ENCODE measurements around the gene GRIN2A. TPM values are rescaled to one million over a fixed set of nuclear protein-coding genes. Genes with fewer than 3 reads are reported as not detected.

The GRIN2A gene
- total RNA-seq, 1 donor from 2014 or later: not detected

DNA sequence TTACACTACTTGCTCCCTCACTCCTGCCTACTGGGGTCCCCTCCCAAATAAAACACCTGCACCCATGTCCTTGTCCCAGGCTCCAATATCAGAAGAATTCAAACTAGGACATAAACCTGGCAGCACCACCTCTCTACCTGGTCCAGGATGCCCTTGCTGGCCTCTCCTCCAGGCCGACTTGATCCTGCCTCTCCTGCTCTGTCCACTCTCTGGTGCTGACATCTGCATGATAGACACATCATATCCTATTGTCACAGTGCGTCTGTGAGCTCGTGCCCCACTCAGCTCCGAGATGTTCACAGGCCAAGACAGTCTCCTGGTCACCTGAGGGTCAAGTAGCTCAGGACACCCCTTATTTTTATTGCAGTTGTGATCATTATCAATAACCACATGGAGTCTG lies 31.5 kb upstream of the GRIN2A start:
- Mint-ChIP-seq H3K27me3 (ENCODE audit: low read depth) (peaks cover 2% of the 10 kb centered on the region), H3K27ac (ENCODE audit: unreplicated experiment) (no peak overlapping the region), H3K36me3 (ENCODE audit: low read depth) (no peaks in the 10 kb centered on the region), H3K9me3 (ENCODE audit: low read depth) (no peaks in the 10 kb centered on the region), H3K4me1 (ENCODE audit: low read depth) (no peaks in the 10 kb centered on the region), H3K4me3 (ENCODE audit: unreplicated experiment) (no peak overlapping the region)
- TF ChIP-seq, protein P1, sequence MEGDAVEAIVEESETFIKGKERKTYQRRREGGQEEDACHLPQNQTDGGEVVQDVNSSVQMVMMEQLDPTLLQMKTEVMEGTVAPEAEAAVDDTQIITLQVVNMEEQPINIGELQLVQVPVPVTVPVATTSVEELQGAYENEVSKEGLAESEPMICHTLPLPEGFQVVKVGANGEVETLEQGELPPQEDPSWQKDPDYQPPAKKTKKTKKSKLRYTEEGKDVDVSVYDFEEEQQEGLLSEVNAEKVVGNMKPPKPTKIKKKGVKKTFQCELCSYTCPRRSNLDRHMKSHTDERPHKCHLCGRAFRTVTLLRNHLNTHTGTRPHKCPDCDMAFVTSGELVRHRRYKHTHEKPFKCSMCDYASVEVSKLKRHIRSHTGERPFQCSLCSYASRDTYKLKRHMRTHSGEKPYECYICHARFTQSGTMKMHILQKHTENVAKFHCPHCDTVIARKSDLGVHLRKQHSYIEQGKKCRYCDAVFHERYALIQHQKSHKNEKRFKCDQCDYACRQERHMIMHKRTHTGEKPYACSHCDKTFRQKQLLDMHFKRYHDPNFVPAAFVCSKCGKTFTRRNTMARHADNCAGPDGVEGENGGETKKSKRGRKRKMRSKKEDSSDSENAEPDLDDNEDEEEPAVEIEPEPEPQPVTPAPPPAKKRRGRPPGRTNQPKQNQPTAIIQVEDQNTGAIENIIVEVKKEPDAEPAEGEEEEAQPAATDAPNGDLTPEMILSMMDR (IDR thresholded peaks at IDR 0.05): no peak
- no peak for DNase-seq (ENCODE audit: low spot score)

DNA sequence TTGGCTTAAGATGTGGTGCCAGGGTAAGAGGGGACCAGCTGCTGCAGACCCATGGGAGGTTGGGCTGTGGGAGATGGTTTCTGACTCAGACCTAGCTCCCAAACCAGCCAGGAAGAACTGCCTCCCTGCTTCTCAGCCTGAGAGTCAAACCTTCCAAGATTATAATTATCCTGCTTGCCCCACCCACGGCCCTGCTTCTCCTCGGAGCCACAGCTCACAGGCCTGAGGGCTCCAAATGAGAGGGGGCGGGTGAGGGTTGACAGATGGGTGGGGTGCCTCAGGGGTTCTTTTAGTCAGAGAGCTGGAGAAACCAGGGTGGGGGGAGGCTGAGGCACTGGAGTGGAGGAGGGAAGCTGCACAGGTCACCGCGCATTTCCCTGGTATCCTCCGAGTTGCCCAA lies 28.7 kb upstream of the GRIN2A start:
- Mint-ChIP-seq H3K4me3 (ENCODE audit: unreplicated experiment) (no peak overlapping the region), H3K27me3 (ENCODE audit: low read depth) (peaks cover 2% of the 10 kb centered on the region), H3K4me1 (ENCODE audit: low read depth) (no peaks in the 10 kb centered on the region), H3K9me3 (ENCODE audit: low read depth) (peaks cover 13% of the 10 kb centered on the region), H3K27ac (ENCODE audit: unreplicated experiment) (no peak overlapping the region), H3K36me3 (ENCODE audit: low read depth) (no peaks in the 10 kb centered on the region)
- no peak for DNase-seq (ENCODE audit: low spot score)
- TF ChIP-seq, protein P1 (IDR thresholded peaks at IDR 0.05): no peak

DNA sequence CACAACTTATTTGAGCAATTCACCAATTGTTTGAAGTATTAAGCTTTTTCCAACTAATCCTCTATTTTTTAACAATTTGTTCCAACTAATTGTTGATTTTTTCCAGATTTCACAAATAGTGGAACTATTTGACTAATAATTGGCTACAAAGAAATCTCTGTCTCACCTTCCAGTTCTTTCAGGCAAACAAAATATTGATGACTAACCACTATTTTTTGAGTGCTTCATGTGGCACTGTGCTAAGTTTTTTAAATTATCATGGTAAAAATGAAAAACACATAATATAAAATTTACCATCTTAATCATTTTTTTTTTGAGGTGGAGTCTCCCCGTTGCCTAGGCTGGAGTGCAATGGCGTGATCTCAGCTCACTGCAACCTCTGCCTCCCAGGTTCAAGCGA lies 24.6 kb upstream of the GRIN2A start:
- DNase-seq (ENCODE audit: low spot score): no peak
- H3K4me3 Mint-ChIP-seq (ENCODE audit: unreplicated experiment): no peak overlapping the region
- no peak overlapping the region for H3K27ac Mint-ChIP-seq (ENCODE audit: unreplicated experiment)
- no peaks in the 10 kb centered on the region for H3K36me3 Mint-ChIP-seq (ENCODE audit: low read depth)
- peaks cover 2% of the 10 kb centered on the region for H3K27me3 Mint-ChIP-seq (ENCODE audit: low read depth)
- H3K9me3 Mint-ChIP-seq (ENCODE audit: low read depth): peaks cover 31% of the 10 kb centered on the region
- H3K4me1 Mint-ChIP-seq (ENCODE audit: low read depth): no peaks in the 10 kb centered on the region
- TF ChIP-seq, protein P1 (IDR thresholded peaks at IDR 0.05): no peak

DNA sequence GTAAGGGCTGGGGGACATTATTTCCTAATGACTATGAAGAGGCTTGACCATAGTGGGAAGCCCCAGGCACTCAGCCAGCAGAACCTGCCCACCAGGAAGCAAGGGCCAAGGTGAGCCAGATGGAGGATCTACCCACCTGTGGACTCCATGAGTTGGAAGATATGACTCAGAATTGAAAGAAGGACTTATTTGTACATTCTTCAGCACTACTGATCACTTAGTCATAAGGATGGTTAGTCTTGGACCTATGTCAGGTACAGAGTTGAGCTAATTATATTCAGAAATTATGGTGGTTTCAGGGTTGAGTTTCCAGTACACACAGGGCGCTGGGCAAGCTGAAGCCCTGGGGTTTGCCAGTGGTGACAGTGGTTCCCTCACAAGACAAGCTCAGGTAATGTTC lies 24.0 kb upstream of the GRIN2A start:
- peaks cover 2% of the 10 kb centered on the region for H3K27me3 Mint-ChIP-seq (ENCODE audit: low read depth)
- no peaks in the 10 kb centered on the region for H3K4me1 Mint-ChIP-seq (ENCODE audit: low read depth)
- no peak overlapping the region for H3K4me3 Mint-ChIP-seq (ENCODE audit: unreplicated experiment)
- no peak overlapping the region for H3K27ac Mint-ChIP-seq (ENCODE audit: unreplicated experiment)
- TF ChIP-seq, protein P1 (IDR thresholded peaks at IDR 0.05): no peak
- no peaks in the 10 kb centered on the region for H3K36me3 Mint-ChIP-seq (ENCODE audit: low read depth)
- DNase-seq (ENCODE audit: low spot score): no peak
- peaks cover 31% of the 10 kb centered on the region for H3K9me3 Mint-ChIP-seq (ENCODE audit: low read depth)

DNA sequence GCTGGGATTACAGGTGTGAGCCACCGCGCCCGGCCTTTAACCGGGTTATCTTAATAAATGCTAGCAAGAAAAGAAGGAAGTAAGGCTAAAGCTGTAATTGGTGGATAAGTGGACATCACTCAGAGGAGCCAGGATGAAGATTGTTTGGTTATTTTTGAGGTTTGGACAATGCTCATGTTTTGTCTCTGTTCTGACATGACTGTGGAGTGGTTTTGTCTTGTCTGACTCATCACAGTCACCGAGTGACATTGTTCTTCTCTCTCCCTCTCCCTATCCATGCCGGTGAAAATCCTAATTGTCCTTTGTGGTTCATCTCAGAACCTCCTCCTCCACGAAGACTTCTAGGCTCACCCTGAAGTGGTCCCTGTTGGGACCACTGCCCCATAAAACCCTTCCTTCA lies 23.5 kb upstream of the GRIN2A start:
- peaks cover 2% of the 10 kb centered on the region for H3K27me3 Mint-ChIP-seq (ENCODE audit: low read depth)
- no peak for DNase-seq (ENCODE audit: low spot score)
- peaks cover 31% of the 10 kb centered on the region for H3K9me3 Mint-ChIP-seq (ENCODE audit: low read depth)
- TF ChIP-seq, protein P1 (IDR thresholded peaks at IDR 0.05): no peak
- H3K4me1 Mint-ChIP-seq (ENCODE audit: low read depth): no peaks in the 10 kb centered on the region
- H3K27ac Mint-ChIP-seq (ENCODE audit: unreplicated experiment): no peak overlapping the region
- H3K36me3 Mint-ChIP-seq (ENCODE audit: low read depth): no peaks in the 10 kb centered on the region
- H3K4me3 Mint-ChIP-seq (ENCODE audit: unreplicated experiment): no peak overlapping the region

All from chondrocyte (in vitro differentiated cells).